Activated T-cell treated with anti-CD3 and anti-CD28 coated beads, Interleukin-2, amount 50 U/mL, for 4 hours (primary cell): ENCODE data around the gene SFT2D2. TPM values are rescaled to one million over a fixed set of nuclear protein-coding genes. Genes with fewer than 3 reads are reported as not detected.

ENCODE experiments used
- ATAC-seq, 2 donors: fragments of 200-7000 bp; cut with Tn5 transposase; one replicate each; pipeline ENCODE4 v1.10.0; 2021
- DNase-seq: peaks from one replicate; pipeline ENCODE4 v3.0.0-alpha.2; 2020
- H3K27me3 Mint-ChIP-seq: one replicate; pipeline ENCODE4 v1.8.0; 2021; ENCODE audit warnings: low read depth, mixed read lengths
- H3K36me3 Mint-ChIP-seq: one replicate; pipeline ENCODE4 v1.8.0; 2022; ENCODE audit warnings: mixed read lengths; ENCODE audit not compliant: insufficient read depth
- H3K4me1 Mint-ChIP-seq: one replicate; pipeline ENCODE4 v1.8.0; 2021; ENCODE audit warnings: low read depth, mixed read lengths
- H3K4me3 Mint-ChIP-seq: one replicate; pipeline ENCODE4 v1.8.0; 2021; ENCODE audit warnings: mild to moderate bottlenecking, moderate library complexity, mixed read lengths
- H3K9me3 Mint-ChIP-seq: one replicate; pipeline ENCODE4 v1.8.0; 2021; ENCODE audit warnings: mixed read lengths
- total RNA-seq, 3 donors: library from RNA; stranded (reverse); gene quantifications; one replicate each; pipeline ENCODE4 v1.2.1, GENCODE V29; 2021

Gene SFT2D2
- total RNA-seq, 3 donors from 2014 or later, result 31.0 to 37.1 (median 36.9) TPM

GRCh38 chr1:168297019-168297730 is 71.4 kb downstream of the SFT2D2 start:
- Mint-ChIP-seq H3K9me3 (no peaks in the 10 kb centered on the region), H3K4me1 (no peaks in the 10 kb centered on the region), H3K4me3 (no peak overlapping the region), H3K36me3 (peaks cover 3% of the 10 kb centered on the region), H3K27me3 (no peaks in the 10 kb centered on the region)
- no peak for ATAC-seq
- no peak for DNase-seq

GRCh38 chr1:168298446-168298845 is 72.6 kb downstream of the SFT2D2 start:
- ATAC-seq (no peak), DNase-seq (no peak)
- Mint-ChIP-seq H3K36me3 (peaks cover 5% of the 10 kb centered on the region), H3K4me1 (no peaks in the 10 kb centered on the region), H3K4me3 (no peak overlapping the region), H3K9me3 (no peaks in the 10 kb centered on the region), H3K27me3 (no peaks in the 10 kb centered on the region)

- Mint-ChIP-seq H3K9me3 (no peaks in the 10 kb centered on the region), H3K36me3 (peaks cover 8% of the 10 kb centered on the region), H3K27me3 (no peaks in the 10 kb centered on the region), H3K4me1 (no peaks in the 10 kb centered on the region), H3K4me3 (no peak overlapping the region)
- DNase-seq, result no peak
- no peak for ATAC-seq
Observed at GRCh38 chr1:168300626-168301025, 74.8 kb downstream of the SFT2D2 start.

- Mint-ChIP-seq H3K27me3 (no peaks in the 10 kb centered on the region), H3K9me3 (no peaks in the 10 kb centered on the region), H3K4me1 (no peaks in the 10 kb centered on the region), H3K4me3 (no peak overlapping the region), H3K36me3 (peaks cover 15% of the 10 kb centered on the region)
- ATAC-seq, result no peak
- no peak for DNase-seq
Observed at GRCh38 chr1:168301664-168302320, 76.0 kb downstream of the SFT2D2 start.

Other genes with a start within 250 kb of the SFT2D2 start
- gene GPR161, start 89.1 kb upstream of the SFT2D2 start, total RNA-seq, result under 1 TPM; 0.16 to 0.27 (median 0.20) TPM
- 10 to 100 TPM; 46.3 to 47.9 (median 46.7) TPM for gene TIPRL, start 47.0 kb upstream of the SFT2D2 start, total RNA-seq
- gene TBX19, start 54.9 kb downstream of the SFT2D2 start, total RNA-seq, result under 1 TPM; 0.47 to 0.57 (median 0.48) TPM